ENCODE results near the gene ENO1. TPM values are rescaled to one million over a fixed set of nuclear protein-coding genes. Genes with fewer than 3 reads are reported as not detected.
"Not testable (repeated sequence)": the region's sequence is repeated elsewhere in the genome, so short reads cannot be mapped to it uniquely, and the experiment has no call there.

ENO1 gene
- total and polyA plus RNA-seq, 12 donors = 73.3 to 581 (median 141) TPM

GRCh38 chr1:8831340-8831739 is 47.1 kb downstream of the ENO1 start:
- DNase-seq (no peak), ATAC-seq (no peak)
- intact Hi-C loops (cut with DNase I) = no loop called here
- WGBS, 2 donors = 55 to 59% methylated on average over 4 of the region's 4 CpGs
- Histone ChIP-seq H3K27ac (no peak overlapping the region), H3K27me3 (no peaks in the 10 kb centered on the region), H3K4me1 (peaks cover 0 to 4% (median 0%) of the 10 kb centered on the region in 9 donors), H3K4me3 (no peak overlapping the region), H3K9me3 (no peaks in the 10 kb centered on the region), H3K36me3 (no peaks in the 10 kb centered on the region)
- TF ChIP-seq CTCF (IDR thresholded peaks at IDR 0.05) = peak in 7 of 9 donors; percentile 16 to 45 (median 24)

- H3K4me3 ChIP-seq; intact Hi-C loops (cut with DNase I); H3K36me3 ChIP-seq; ATAC-seq; H3K9me3 ChIP-seq; H3K27ac ChIP-seq; H3K4me1 ChIP-seq; DNase-seq; H3K27me3 ChIP-seq: not testable (repeated sequence)
- 85 to 92% methylated on average over 10 of the region's 10 CpGs for WGBS, 2 donors
Measured at GRCh38 chr1:8830732-8831131, 47.8 kb downstream of the ENO1 start.

GRCh38 chr1:8825985-8826481 is 52.5 kb downstream of the ENO1 start:
- Histone ChIP-seq H3K9me3 (no peaks in the 10 kb centered on the region), H3K36me3 (no peaks in the 10 kb centered on the region), H3K4me1 (peaks cover 0 to 34% (median 22%) of the 10 kb centered on the region in 9 donors), H3K27ac (no peak overlapping the region), H3K27me3 (no peaks in the 10 kb centered on the region), H3K4me3 (no peak overlapping the region)
- no peak for TF ChIP-seq CTCF (IDR thresholded peaks at IDR 0.05)
- intact Hi-C loops (cut with DNase I) = no loop called here
- DNase-seq (no peak), ATAC-seq (peak in 6 of 8 donors; percentile 36 to 67 (median 46))
- WGBS, 2 donors = 68 to 71% methylated on average over 10 of the region's 10 CpGs

- intact Hi-C loops (cut with DNase I) = no loop called here
- peak overlapping the region in 7 of 10 donors; percentile 4 to 70 (median 32) for H3K27ac ChIP-seq
- no peak for TF ChIP-seq CTCF (IDR thresholded peaks at IDR 0.05)
- no peaks in the 10 kb centered on the region for H3K27me3 ChIP-seq
- DNase-seq (no peak), ATAC-seq (no peak)
- 48 to 58% methylated on average over 6 of the region's 6 CpGs for WGBS, 2 donors
- no peaks in the 10 kb centered on the region for H3K36me3 ChIP-seq
- H3K9me3 ChIP-seq = no peaks in the 10 kb centered on the region
- H3K4me3 ChIP-seq = no peak overlapping the region
- H3K4me1 ChIP-seq = peaks cover 0 to 41% (median 28%) of the 10 kb centered on the region in 9 donors
Measured at GRCh38 chr1:8823295-8823664, 55.2 kb downstream of the ENO1 start.
